Keratinocyte (primary cell): Measurements from ENCODE around the gene CDX2. TPM values are rescaled to one million over a fixed set of nuclear protein-coding genes. Genes with fewer than 3 reads are reported as not detected.

Experiments
- DNase-seq: peaks from one replicate; pipeline ENCODE4 v3.0.0-alpha.2; 2011; ENCODE audit warnings: low read depth, missing footprints, low spot score
- FAIRE-seq: peaks from 2 replicates; lab custom pipeline; 2011; peaks lifted over from hg19 to GRCh38; lab: Jason Lieb, UNC
- H2AFZ ChIP-seq: 2 replicates; pipeline ENCODE4 v1.6.0; 2012; ENCODE audit warnings: low read length, control low read depth, inconsistent platforms; ENCODE audit not compliant: control insufficient read depth
- H3K27ac ChIP-seq: 2 replicates; pipeline ENCODE4 v1.5.1; 2011; ENCODE audit warnings: low read length; ENCODE audit not compliant: control insufficient read depth, insufficient read depth
- H3K27me3 ChIP-seq: 3 replicates; pipeline ENCODE4 v1.6.0; 2011; ENCODE audit warnings: low read length; ENCODE audit not compliant: control insufficient read depth, insufficient read depth; ENCODE audit errors: extremely low read depth
- H3K36me3 ChIP-seq, 2 experiments: 2 replicates in 1 of 2; 3 replicates in 1 of 2; pipeline ENCODE4 v1.5.1; 2011; ENCODE audit warnings: low read length in 2 of 2, mild to moderate bottlenecking in 1 of 2; ENCODE audit not compliant: control insufficient read depth in 2 of 2, insufficient read depth in 2 of 2; ENCODE audit errors: extremely low read depth in 1 of 2
- H3K4me1 ChIP-seq: 3 replicates; pipeline ENCODE4 v1.5.1; 2011; ENCODE audit warnings: low read length; ENCODE audit not compliant: control insufficient read depth, insufficient read depth; ENCODE audit errors: extremely low read depth
- H3K4me2 ChIP-seq: 3 replicates; pipeline ENCODE4 v1.6.0; 2011; ENCODE audit warnings: low read depth, low read length; ENCODE audit not compliant: control insufficient read depth, insufficient read depth; ENCODE audit errors: extremely low read depth
- H3K4me3 ChIP-seq, 3 experiments: fragments of 200-600 bp in 1 of 3; sonication (generic) in 1 of 3; 2 replicates in 2 of 3; 3 replicates in 1 of 3; pipeline ENCODE4 v1.5.1; 2011 to 2016; ENCODE audit warnings: low read length in 3 of 3, mild to moderate bottlenecking in 3 of 3, control low read depth in 2 of 3, inconsistent platforms in 1 of 3, low read depth in 1 of 3, mixed read lengths in 1 of 3, mixed run types in 1 of 3, moderate library complexity in 1 of 3; ENCODE audit not compliant: control insufficient read depth in 2 of 3, insufficient read depth in 2 of 3; ENCODE audit errors: extremely low read depth in 1 of 3
- H3K79me2 ChIP-seq: 2 replicates; pipeline ENCODE4 v1.6.0; 2012; ENCODE audit warnings: low read length; ENCODE audit not compliant: control insufficient read depth, insufficient read depth
- H3K9ac ChIP-seq: 3 replicates; pipeline ENCODE4 v1.6.0; 2011; ENCODE audit warnings: low read length; ENCODE audit not compliant: control insufficient read depth, insufficient read depth; ENCODE audit errors: extremely low read depth
- H3K9me1 ChIP-seq: 3 replicates; pipeline ENCODE4 v1.6.0; 2011; ENCODE audit warnings: low read length; ENCODE audit not compliant: control insufficient read depth, insufficient read depth; ENCODE audit errors: extremely low read depth
- H3K9me3 ChIP-seq: 2 replicates; pipeline ENCODE4 v1.5.1; 2012; ENCODE audit warnings: low read depth, low read length; ENCODE audit not compliant: control insufficient read depth
- H4K20me1 ChIP-seq: 3 replicates; pipeline ENCODE4 v1.6.0; 2011; ENCODE audit warnings: low read length; ENCODE audit not compliant: control insufficient read depth, insufficient read depth; ENCODE audit errors: extremely low read depth
- CTCF ChIP-seq, 3 experiments: IDR thresholded peaks in 1 of 3; conservative IDR thresholded peaks in 1 of 3; optimal IDR thresholded peaks in 1 of 3; 2 replicates in 2 of 3; 3 replicates in 1 of 3; pipeline versions ENCODE3 to v1.5.1; 2011; ENCODE audit warnings: low read length in 3 of 3, mild to moderate bottlenecking in 3 of 3, moderate library complexity in 2 of 3, control low read depth in 1 of 3, inconsistent platforms in 1 of 3; ENCODE audit not compliant: insufficient read depth in 2 of 3; ENCODE audit errors: extremely low read depth in 1 of 3
- EZH2 ChIP-seq: IDR thresholded peaks from one replicate; pipeline ENCODE4 v1.6.1; 2012; ENCODE audit warnings: inconsistent platforms, mild to moderate bottlenecking, low read length, moderate library complexity
- dilution Hi-C: fragments of 300-500 bp; cut with MboI; formaldehyde crosslinking; loops from one replicate; pipeline ENCODE4 v1.7.0; 2020; ENCODE audit warnings: low sequenced_read_pairs; ENCODE audit not compliant: extremely low pct_ligation_motif_present
- polyA plus RNA-seq, 5 experiments: library from polyadenylated mRNA; depleted of rRNA in 3 of 5; stranded (reverse) in 3 of 5; stranded (forward) in 1 of 5; unstranded in 1 of 5; fragments of >200 nt; gene quantifications; 1 replicate in 1 of 5; 2 replicates in 3 of 5; 3 replicates in 1 of 5; pipeline versions ENCODE4 v1.2.1 to v1.2.3, GENCODE V29; 2011 to 2012; ENCODE audit warnings: missing spikeins in 2 of 5, low read depth in 1 of 5, low replicate concordance in 1 of 5

The CDX2 gene
- polyA plus RNA-seq, 1 donor (not counting 4 experiments of a cell fraction or from before 2014, with no cell fraction given) = not detected

GRCh38 chr13:27928805-27929753 is 40.0 kb downstream of the CDX2 start:
- Histone ChIP-seq H3K36me3 (no peaks in the 10 kb centered on the region), H3K9ac (no peak overlapping the region), H3K27me3 (peaks cover 76% of the 10 kb centered on the region), H3K4me3 (no peak overlapping the region), H3K9me3 (no peaks in the 10 kb centered on the region), H3K79me2 (no peaks in the 10 kb centered on the region), H2AFZ (no peak overlapping the region), H4K20me1 (no peaks in the 10 kb centered on the region), H3K27ac (no peak overlapping the region), H3K9me1 (no peaks in the 10 kb centered on the region), H3K4me2 (no peak overlapping the region), H3K4me1 (no peaks in the 10 kb centered on the region)
- DNase-seq = no peak
- dilution Hi-C loops = no loop called here
- FAIRE-seq = no peak
- TF ChIP-seq CTCF (optimal IDR thresholded peaks at IDR 0.05 in 1 of 3, IDR thresholded peaks at IDR 0.05 in 1 of 3, conservative IDR thresholded peaks at IDR 0.05 in 1 of 3; ENCODE audit: extremely low read depth in 1 of 3, insufficient read depth in 2 of 3, low read length in 3 of 3) (no peak), EZH2 (peak; percentile 37)

- DNase-seq = no peak
- Histone ChIP-seq H3K4me1 (no peaks in the 10 kb centered on the region), H3K4me3 (no peak overlapping the region), H3K27ac (no peak overlapping the region), H3K9me1 (no peaks in the 10 kb centered on the region), H2AFZ (no peak overlapping the region), H3K9me3 (no peaks in the 10 kb centered on the region), H3K4me2 (no peak overlapping the region), H3K27me3 (peaks cover 83% of the 10 kb centered on the region), H3K9ac (no peak overlapping the region), H4K20me1 (no peaks in the 10 kb centered on the region), H3K79me2 (no peaks in the 10 kb centered on the region), H3K36me3 (no peaks in the 10 kb centered on the region)
- TF ChIP-seq EZH2 (peak; percentile 33), CTCF (optimal IDR thresholded peaks at IDR 0.05 in 1 of 3, IDR thresholded peaks at IDR 0.05 in 1 of 3, conservative IDR thresholded peaks at IDR 0.05 in 1 of 3; ENCODE audit: extremely low read depth in 1 of 3, insufficient read depth in 2 of 3, low read length in 3 of 3) (no peak)
- dilution Hi-C loops = no loop called here
- no peak for FAIRE-seq
Observed at GRCh38 chr13:27928353-27928804, 40.7 kb downstream of the CDX2 start.
